Measurements from ENCODE around the gene ZIC1. TPM values are rescaled to one million over a fixed set of nuclear protein-coding genes. Genes with fewer than 3 reads are reported as not detected.

The ZIC1 gene
- polyA plus RNA-seq, 1 donor (not counting 4 experiments of a cell fraction or from before 2014, with no cell fraction given) = not detected

DNA sequence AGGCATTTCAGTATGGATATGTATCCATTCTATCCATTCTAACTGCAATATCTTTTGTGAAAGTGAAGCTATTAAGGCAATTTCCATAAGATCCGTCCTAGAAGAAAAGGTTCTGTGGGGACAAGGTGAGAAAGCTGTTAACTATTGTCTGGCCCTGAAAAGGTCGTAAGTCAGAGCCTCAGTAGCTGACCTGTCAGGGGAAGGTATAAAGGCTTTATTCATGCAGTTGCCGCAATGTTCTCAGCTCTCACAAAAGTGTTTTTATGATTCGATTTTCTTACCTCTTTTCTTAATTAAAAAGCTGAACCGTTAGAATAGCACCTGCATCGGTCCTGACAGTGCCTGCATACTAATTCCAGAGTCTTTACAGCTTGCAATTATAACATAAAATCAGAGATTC, 27.6 kb upstream of the ZIC1 start:
- DNase-seq (ENCODE audit: low read depth, low spot score) (no peak), FAIRE-seq (no peak)
- H3K9me1 ChIP-seq (ENCODE audit: control insufficient read depth, extremely low read depth, insufficient read depth, low read length) = no peaks in the 10 kb centered on the region
- no peaks in the 10 kb centered on the region for H4K20me1 ChIP-seq (ENCODE audit: control insufficient read depth, extremely low read depth, insufficient read depth, low read length)
- peaks cover 72% of the 10 kb centered on the region for H3K27me3 ChIP-seq (ENCODE audit: control insufficient read depth, extremely low read depth, insufficient read depth, low read length)
- H3K4me2 ChIP-seq (ENCODE audit: control insufficient read depth, extremely low read depth, insufficient read depth, low read depth, low read length) = no peak overlapping the region
- dilution Hi-C loops (cut with MboI; ENCODE audit: extremely low pct_ligation_motif_present, low sequenced_read_pairs) = no loop called here
- H3K4me3 ChIP-seq (ENCODE audit: control insufficient read depth in 2 of 3, extremely low read depth in 1 of 3, insufficient read depth in 2 of 3, low read depth in 1 of 3, low read length in 3 of 3) = no peak overlapping the region
- no peaks in the 10 kb centered on the region for H3K4me1 ChIP-seq (ENCODE audit: control insufficient read depth, extremely low read depth, insufficient read depth, low read length)
- no peak overlapping the region for H2AFZ ChIP-seq (ENCODE audit: control insufficient read depth, low read length)
- TF ChIP-seq EZH2 (IDR thresholded peaks at IDR 0.05; ENCODE audit: low read length) = no peak
- TF ChIP-seq, protein P1, sequence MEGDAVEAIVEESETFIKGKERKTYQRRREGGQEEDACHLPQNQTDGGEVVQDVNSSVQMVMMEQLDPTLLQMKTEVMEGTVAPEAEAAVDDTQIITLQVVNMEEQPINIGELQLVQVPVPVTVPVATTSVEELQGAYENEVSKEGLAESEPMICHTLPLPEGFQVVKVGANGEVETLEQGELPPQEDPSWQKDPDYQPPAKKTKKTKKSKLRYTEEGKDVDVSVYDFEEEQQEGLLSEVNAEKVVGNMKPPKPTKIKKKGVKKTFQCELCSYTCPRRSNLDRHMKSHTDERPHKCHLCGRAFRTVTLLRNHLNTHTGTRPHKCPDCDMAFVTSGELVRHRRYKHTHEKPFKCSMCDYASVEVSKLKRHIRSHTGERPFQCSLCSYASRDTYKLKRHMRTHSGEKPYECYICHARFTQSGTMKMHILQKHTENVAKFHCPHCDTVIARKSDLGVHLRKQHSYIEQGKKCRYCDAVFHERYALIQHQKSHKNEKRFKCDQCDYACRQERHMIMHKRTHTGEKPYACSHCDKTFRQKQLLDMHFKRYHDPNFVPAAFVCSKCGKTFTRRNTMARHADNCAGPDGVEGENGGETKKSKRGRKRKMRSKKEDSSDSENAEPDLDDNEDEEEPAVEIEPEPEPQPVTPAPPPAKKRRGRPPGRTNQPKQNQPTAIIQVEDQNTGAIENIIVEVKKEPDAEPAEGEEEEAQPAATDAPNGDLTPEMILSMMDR (optimal IDR thresholded peaks at IDR 0.05 in 1 of 3, IDR thresholded peaks at IDR 0.05 in 1 of 3, conservative IDR thresholded peaks at IDR 0.05 in 1 of 3; ENCODE audit: extremely low read depth in 1 of 3, insufficient read depth in 2 of 3, low read length in 3 of 3) = no peak
- no peak overlapping the region for H3K27ac ChIP-seq (ENCODE audit: control insufficient read depth, insufficient read depth, low read length)
- H3K9ac ChIP-seq (ENCODE audit: control insufficient read depth, extremely low read depth, insufficient read depth, low read length) = no peak overlapping the region
- no peaks in the 10 kb centered on the region for H3K36me3 ChIP-seq (ENCODE audit: control insufficient read depth in 2 of 2, extremely low read depth in 1 of 2, insufficient read depth in 2 of 2, low read length in 2 of 2)
- H3K79me2 ChIP-seq (ENCODE audit: control insufficient read depth, insufficient read depth, low read length) = no peaks in the 10 kb centered on the region
- no peaks in the 10 kb centered on the region for H3K9me3 ChIP-seq (ENCODE audit: control insufficient read depth, low read depth, low read length)

DNA sequence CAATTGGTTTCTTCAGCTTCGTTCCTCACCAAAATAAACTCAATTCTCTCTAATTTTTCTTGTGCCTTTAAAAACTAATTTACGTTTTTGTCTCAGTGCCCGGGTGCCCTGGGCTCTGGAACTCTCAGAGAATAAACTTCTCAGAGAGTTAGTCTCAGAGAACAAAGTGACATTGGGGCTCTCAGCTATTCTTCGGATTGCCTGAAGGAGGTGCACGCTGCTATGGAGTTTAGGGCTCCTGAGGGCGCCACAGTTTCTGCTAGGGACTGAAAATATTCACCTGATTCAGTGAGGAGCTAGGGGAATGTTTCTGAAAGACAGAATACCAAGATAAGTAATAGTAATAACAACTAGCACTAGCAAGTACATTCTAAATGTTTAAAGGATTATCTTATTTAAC, 25.5 kb upstream of the ZIC1 start:
- H3K9me3 ChIP-seq (ENCODE audit: control insufficient read depth, low read depth, low read length) = no peaks in the 10 kb centered on the region
- no peak for FAIRE-seq
- TF ChIP-seq, protein P1 (optimal IDR thresholded peaks at IDR 0.05 in 1 of 3, IDR thresholded peaks at IDR 0.05 in 1 of 3, conservative IDR thresholded peaks at IDR 0.05 in 1 of 3; ENCODE audit: extremely low read depth in 1 of 3, insufficient read depth in 2 of 3, low read length in 3 of 3) = no peak
- no peak for TF ChIP-seq EZH2 (IDR thresholded peaks at IDR 0.05; ENCODE audit: low read length)
- H3K27ac ChIP-seq (ENCODE audit: control insufficient read depth, insufficient read depth, low read length) = no peak overlapping the region
- H3K79me2 ChIP-seq (ENCODE audit: control insufficient read depth, insufficient read depth, low read length) = no peaks in the 10 kb centered on the region
- no peak for DNase-seq (ENCODE audit: low read depth, low spot score)
- H3K4me1 ChIP-seq (ENCODE audit: control insufficient read depth, extremely low read depth, insufficient read depth, low read length) = no peaks in the 10 kb centered on the region
- H4K20me1 ChIP-seq (ENCODE audit: control insufficient read depth, extremely low read depth, insufficient read depth, low read length) = no peaks in the 10 kb centered on the region
- H3K9ac ChIP-seq (ENCODE audit: control insufficient read depth, extremely low read depth, insufficient read depth, low read length) = no peak overlapping the region
- no peak overlapping the region for H3K4me2 ChIP-seq (ENCODE audit: control insufficient read depth, extremely low read depth, insufficient read depth, low read depth, low read length)
- dilution Hi-C loops (cut with MboI; ENCODE audit: extremely low pct_ligation_motif_present, low sequenced_read_pairs) = no loop called here
- peaks cover 73% of the 10 kb centered on the region for H3K27me3 ChIP-seq (ENCODE audit: control insufficient read depth, extremely low read depth, insufficient read depth, low read length)
- no peak overlapping the region for H3K4me3 ChIP-seq (ENCODE audit: control insufficient read depth in 2 of 3, extremely low read depth in 1 of 3, insufficient read depth in 2 of 3, low read depth in 1 of 3, low read length in 3 of 3)
- H3K36me3 ChIP-seq (ENCODE audit: control insufficient read depth in 2 of 2, extremely low read depth in 1 of 2, insufficient read depth in 2 of 2, low read length in 2 of 2) = no peaks in the 10 kb centered on the region
- no peak overlapping the region for H2AFZ ChIP-seq (ENCODE audit: control insufficient read depth, low read length)
- H3K9me1 ChIP-seq (ENCODE audit: control insufficient read depth, extremely low read depth, insufficient read depth, low read length) = no peaks in the 10 kb centered on the region

All from keratinocyte (primary cell).